SK-N-SH (cell line): ENCODE data around the gene PCDHGA12. TPM values are rescaled to one million over a fixed set of nuclear protein-coding genes. Genes with fewer than 3 reads are reported as not detected.
A peak's percentile ranks its signal among the peaks of the same experiment; 100 is the strongest.

Experiments
- CTCF ChIA-PET: fragments of 300-600, 350-600 bp; formaldehyde crosslinking; extraction: SDS; loops from one replicate; lab custom pipeline; 2021; lab: Yijun Ruan, JAX
- POLR2A ChIA-PET: fragments of 350-600 bp; sonication (Branson Sonifier 250); formaldehyde crosslinking; extraction: SDS; loops from one replicate; lab custom pipeline; 2020; ENCODE audit warnings: antibody characterized with exemption, inconsistent platforms; lab: Yijun Ruan, JAX
- DNase-seq: peaks from one replicate; pipeline ENCODE4 v3.0.0; 2012
- H2AFZ ChIP-seq: fragments of 200-600 bp; sonication (generic); 2 replicates; pipeline ENCODE4 v1.8.1; 2016; ENCODE audit warnings: antibody characterized with exemption, mild to moderate bottlenecking, low read depth
- H3F3A ChIP-seq: fragments of 200-600 bp; sonication (generic); replicated peaks from 2 replicates; pipeline ENCODE3; 2016; ENCODE audit warnings: antibody characterized with exemption, mild to moderate bottlenecking; ENCODE audit not compliant: insufficient read depth
- H3K27ac ChIP-seq, 2 experiments: fragments of 200-500 bp in 1 of 2; fragments of 200-600 bp in 1 of 2; sonication (Bioruptor generic) in 1 of 2; sonication (generic), shearing (Covaris generic) in 1 of 2; 2 replicates each; pipeline versions ENCODE4 v1.5.1 to v1.6.1; 2014 to 2016; ENCODE audit warnings: low read depth in 2 of 2, inconsistent platforms in 1 of 2, low read length in 1 of 2, mild to moderate bottlenecking in 1 of 2, mixed read lengths in 1 of 2
- H3K27me3 ChIP-seq: fragments of 200-600 bp; sonication (generic), shearing (Covaris generic); 2 replicates; pipeline ENCODE4 v1.6.1; 2016; ENCODE audit warnings: mixed run types; ENCODE audit not compliant: insufficient read depth
- H3K36me3 ChIP-seq, 2 experiments: fragments of 200-500 bp in 1 of 2; fragments of 200-600 bp in 1 of 2; sonication (Bioruptor generic) in 1 of 2; sonication (generic) in 1 of 2; replicated peaks in 1 of 2; 2 replicates each; pipeline versions ENCODE3 to v1.5.1; 2014 to 2016; ENCODE audit warnings: low read length in 1 of 2, mild to moderate bottlenecking in 1 of 2; ENCODE audit not compliant: insufficient read depth in 2 of 2, control insufficient read depth in 1 of 2
- H3K4me1 ChIP-seq, 2 experiments: fragments of 200-500 bp in 1 of 2; fragments of 200-600 bp in 1 of 2; sonication (Bioruptor generic) in 1 of 2; sonication (generic), shearing (Covaris generic) in 1 of 2; 2 replicates each; pipeline versions ENCODE4 v1.5.1 to v1.6.1; 2014 to 2016; ENCODE audit warnings: low read depth in 1 of 2, low read length in 1 of 2, mixed run types in 1 of 2; ENCODE audit not compliant: insufficient read depth in 2 of 2, control insufficient read depth in 1 of 2
- H3K4me2 ChIP-seq: fragments of 200-600 bp; sonication (generic), shearing (Covaris generic); 2 replicates; pipeline ENCODE4 v1.6.1; 2017; ENCODE audit warnings: mixed run types
- H3K4me3 ChIP-seq, 2 experiments: fragments of 200-500 bp in 1 of 2; fragments of 200-600 bp in 1 of 2; sonication (Bioruptor generic) in 1 of 2; sonication (generic), shearing (Covaris generic) in 1 of 2; 2 replicates each; pipeline versions ENCODE4 v1.5.1 to v1.8.1; 2014 to 2016; ENCODE audit warnings: low read depth in 2 of 2, inconsistent platforms in 1 of 2, low read length in 1 of 2, mild to moderate bottlenecking in 1 of 2, mixed read lengths in 1 of 2, moderate library complexity in 1 of 2
- H3K79me2 ChIP-seq: fragments of 200-600 bp; sonication (generic); 2 replicates; pipeline ENCODE4 v1.8.1; 2017; ENCODE audit warnings: mild to moderate bottlenecking; ENCODE audit not compliant: insufficient read depth
- H3K9ac ChIP-seq: fragments of 200-600 bp; sonication (generic); 2 replicates; pipeline ENCODE4 v1.6.1; 2017; ENCODE audit warnings: mixed run types
- H3K9me2 ChIP-seq: fragments of 200-600 bp; sonication (generic); 2 replicates; pipeline ENCODE4 v1.6.1; 2017; ENCODE audit warnings: mixed run types
- H3K9me3 ChIP-seq: fragments of 200-600 bp; sonication (generic); 2 replicates; pipeline ENCODE4 v1.6.1; 2017; ENCODE audit warnings: mixed run types, mild to moderate bottlenecking, moderate library complexity
- H4K20me1 ChIP-seq: fragments of 200-600 bp; sonication (generic); 2 replicates; pipeline ENCODE4 v1.6.1; 2017; ENCODE audit warnings: mild to moderate bottlenecking, mixed run types; ENCODE audit not compliant: insufficient read depth
- CHD2 ChIP-seq: fragments of 150-350 bp; IDR thresholded peaks from 2 replicates; pipeline ENCODE4 v1.6.1; 2018; ENCODE audit warnings: low read length; ENCODE audit not compliant: partially characterized antibody
- EP300 ChIP-seq, 2 experiments: IDR thresholded peaks; 2 replicates each; pipeline versions ENCODE4 v1.4.0 to v1.6.1; 2012; ENCODE audit warnings: borderline replicate concordance in 1 of 2, low read depth in 1 of 2, low read length in 1 of 2
- EZH2phosphoT487 ChIP-seq: fragments of 200-600 bp; sonication (generic); IDR thresholded peaks from 2 replicates; pipeline ENCODE4 v1.6.1; 2017; ENCODE audit warnings: low read depth, mixed run types, mild to moderate bottlenecking, antibody characterized with exemption, moderate library complexity, borderline replicate concordance
- FOXJ3 ChIP-seq: sonication (generic); formaldehyde crosslinking; IDR thresholded peaks from 2 replicates; pipeline ENCODE4 v1.5.1; 2020; ENCODE audit warnings: mild to moderate bottlenecking, missing genetic modification reagents
- FOXM1 ChIP-seq: IDR thresholded peaks from 2 replicates; pipeline ENCODE4 v1.4.0; 2012; ENCODE audit warnings: low read depth, mild to moderate bottlenecking
- GATA2 ChIP-seq: sonication (generic); formaldehyde crosslinking; IDR thresholded peaks from 2 replicates; pipeline ENCODE4 v1.5.0; 2020; ENCODE audit warnings: mild to moderate bottlenecking, missing genetic modification reagents
- JUND ChIP-seq: IDR thresholded peaks from 2 replicates; pipeline ENCODE4 v1.4.0; 2012
- MEF2A ChIP-seq: IDR thresholded peaks from 2 replicates; pipeline ENCODE4 v1.4.0; 2012; ENCODE audit warnings: low read depth, borderline replicate concordance
- MXI1 ChIP-seq: IDR thresholded peaks from 2 replicates; pipeline ENCODE4 v1.6.1; 2012; ENCODE audit warnings: mild to moderate bottlenecking, low read depth, low read length, improper control_type of control experiment
- RXRA ChIP-seq: IDR thresholded peaks from 2 replicates; pipeline ENCODE4 v1.4.0; 2012; ENCODE audit warnings: low read depth, mild to moderate bottlenecking, borderline replicate concordance
- SIN3A ChIP-seq: IDR thresholded peaks from 2 replicates; pipeline ENCODE4 v1.6.1; 2012; ENCODE audit warnings: low read depth, mild to moderate bottlenecking, low read length, moderate library complexity, borderline replicate concordance
- SMC3 ChIP-seq: IDR thresholded peaks from 2 replicates; pipeline ENCODE4 v1.6.1; 2012; ENCODE audit warnings: low read depth, low read length, improper control_type of control experiment
- TAF1 ChIP-seq: IDR thresholded peaks from 2 replicates; pipeline ENCODE4 v1.6.1; 2012; ENCODE audit warnings: low read depth, mild to moderate bottlenecking, low read length, moderate library complexity, borderline replicate concordance
- TCF12 ChIP-seq: IDR thresholded peaks from 2 replicates; pipeline ENCODE4 v1.4.0; 2012
- TEAD4 ChIP-seq: IDR thresholded peaks from 2 replicates; pipeline ENCODE4 v1.4.0; 2012; ENCODE audit warnings: mild to moderate bottlenecking, borderline replicate concordance; ENCODE audit not compliant: insufficient read depth
- USF1 ChIP-seq: IDR thresholded peaks from 2 replicates; pipeline ENCODE4 v1.4.0; 2012; ENCODE audit warnings: low read depth, borderline replicate concordance
- WGBS: methylation state at CpG from one replicate; pipeline ENCODE4 v1.1.6; 2017; ENCODE audit warnings: low lambda C conversion rate; 5-methylcytosine and 5-hydroxymethylcytosine counted together
- polyA plus RNA-seq, 3 experiments: library from polyadenylated mRNA; depleted of rRNA; stranded (reverse); fragments of >200 nt; gene quantifications; 2 replicates each; pipeline ENCODE4 v1.2.3, GENCODE V29; 2012
- TF ChIP-seq, protein P1 (sequence below): IDR thresholded peaks from 2 replicates; pipeline ENCODE4 v1.4.0; 2012; ENCODE audit warnings: low read depth, borderline replicate concordance

PCDHGA12 gene
- polyA plus RNA-seq, 1 of the 3 experiments (the other 2 are of a cell fraction): 0.03 TPM

DNA sequence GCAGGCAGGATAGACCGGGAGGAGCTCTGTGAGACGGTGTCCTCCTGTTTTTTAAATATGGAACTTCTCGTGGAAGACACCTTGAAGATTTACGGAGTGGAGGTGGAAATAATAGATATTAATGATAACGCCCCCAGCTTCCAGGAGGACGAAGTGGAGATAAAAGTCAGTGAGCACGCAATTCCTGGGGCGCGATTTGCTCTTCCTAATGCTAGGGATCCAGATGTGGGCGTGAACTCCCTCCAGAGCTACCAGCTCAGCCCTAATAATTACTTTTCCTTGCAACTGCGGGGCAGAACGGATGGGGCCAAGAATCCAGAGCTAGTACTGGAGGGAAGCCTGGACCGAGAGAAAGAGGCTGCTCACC, 8.8 kb upstream of the PCDHGA12 start:
- Histone ChIP-seq H2AFZ (no peak overlapping the region), H3K27me3 (no peaks in the 10 kb centered on the region), H4K20me1 (no peaks in the 10 kb centered on the region), H3K79me2 (peaks cover 23% of the 10 kb centered on the region), H3K9me2 (no peaks in the 10 kb centered on the region), H3K4me3 (peak overlapping the region in 1 of 2 experiments; percentile 17; a peak in 1 of 4 replicates), H3K27ac (no peak overlapping the region), H3K9me3 (peaks cover 23% of the 10 kb centered on the region), H3F3A (peaks cover 4% of the 10 kb centered on the region), H3K4me2 (no peak overlapping the region), H3K9ac (no peak overlapping the region), H3K4me1 (no peaks in the 10 kb centered on the region; a peak in 1 of 4 replicates), H3K36me3 (peaks cover 3 to 60% of the 10 kb centered on the region in 2 experiments)
- no peak for DNase-seq
- TF ChIP-seq RXRA: no peak
- TF ChIP-seq MXI1: no peak
- TF ChIP-seq SMC3: no peak
- no peak for TF ChIP-seq FOXJ3 (CRISPR knock-in tag)
- TF ChIP-seq USF1: no peak
- no peak for TF ChIP-seq SIN3A
- no peak for TF ChIP-seq FOXM1
- TF ChIP-seq CHD2: no peak
- no peak for TF ChIP-seq EP300 (IDR thresholded peaks at IDR 0.05; ENCODE audit: borderline replicate concordance in 1 of 2, low read depth in 1 of 2, low read length in 1 of 2)
- no peak for TF ChIP-seq GATA2
- TF ChIP-seq EZH2phosphoT487: no peak
- 86% methylated on average over 13 of the region's 13 CpGs for WGBS
- ChIA-PET POLR2A (no interaction called here), CTCF (interaction anchor here (0.9 to 2.7 kb wide), 5 partner anchors 102 to 198 kb away, joined by 3 to 10 read pairs (median 7); partner anchors contain the start of gene PCDHB14)

DNA sequence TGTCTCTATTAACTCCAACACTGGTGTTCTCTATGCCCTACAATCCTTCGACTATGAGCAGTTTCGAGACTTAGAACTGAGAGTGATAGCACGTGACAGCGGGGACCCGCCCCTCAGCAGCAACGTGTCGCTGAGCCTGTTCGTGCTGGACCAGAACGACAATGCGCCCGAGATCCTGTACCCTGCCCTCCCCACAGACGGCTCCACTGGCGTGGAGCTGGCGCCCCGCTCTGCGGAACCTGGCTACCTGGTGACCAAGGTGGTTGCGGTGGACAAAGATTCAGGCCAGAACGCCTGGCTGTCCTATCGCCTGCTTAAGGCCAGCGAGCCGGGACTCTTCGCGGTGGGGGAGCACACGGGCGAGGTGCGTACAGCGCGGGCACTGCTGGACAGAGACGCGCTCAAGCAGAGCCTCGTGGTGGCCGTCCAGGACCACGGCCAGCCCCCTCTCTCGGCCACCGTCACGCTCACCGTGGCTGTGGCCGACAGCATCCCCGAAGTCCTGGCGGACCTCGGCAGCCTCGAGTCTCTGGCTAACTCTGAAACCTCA, 7.5 kb upstream of the PCDHGA12 start:
- Histone ChIP-seq H3K4me2 (no peak overlapping the region), H3K9ac (no peak overlapping the region), H3K4me3 (no peak overlapping the region; a peak in 1 of 4 replicates), H4K20me1 (no peaks in the 10 kb centered on the region), H3K79me2 (peaks cover 23% of the 10 kb centered on the region), H3K27me3 (no peaks in the 10 kb centered on the region), H2AFZ (no peak overlapping the region), H3K4me1 (no peaks in the 10 kb centered on the region; a peak in 1 of 4 replicates), H3K9me3 (peaks cover 23% of the 10 kb centered on the region), H3K36me3 (peaks cover 3 to 71% of the 10 kb centered on the region in 2 experiments), H3K27ac (no peak overlapping the region), H3F3A (no peaks in the 10 kb centered on the region), H3K9me2 (no peaks in the 10 kb centered on the region)
- POLR2A ChIA-PET: no interaction called here
- TF ChIP-seq CHD2 (no peak), TCF12 (no peak), TAF1 (no peak), EP300 (IDR thresholded peaks at IDR 0.05; ENCODE audit: borderline replicate concordance in 1 of 2, low read depth in 1 of 2, low read length in 1 of 2) (no peak), GATA2 (no peak), JUND (no peak), RXRA (no peak), FOXM1 (no peak), MXI1 (no peak), MEF2A (no peak), TEAD4 (no peak)
- TF ChIP-seq, protein P1, sequence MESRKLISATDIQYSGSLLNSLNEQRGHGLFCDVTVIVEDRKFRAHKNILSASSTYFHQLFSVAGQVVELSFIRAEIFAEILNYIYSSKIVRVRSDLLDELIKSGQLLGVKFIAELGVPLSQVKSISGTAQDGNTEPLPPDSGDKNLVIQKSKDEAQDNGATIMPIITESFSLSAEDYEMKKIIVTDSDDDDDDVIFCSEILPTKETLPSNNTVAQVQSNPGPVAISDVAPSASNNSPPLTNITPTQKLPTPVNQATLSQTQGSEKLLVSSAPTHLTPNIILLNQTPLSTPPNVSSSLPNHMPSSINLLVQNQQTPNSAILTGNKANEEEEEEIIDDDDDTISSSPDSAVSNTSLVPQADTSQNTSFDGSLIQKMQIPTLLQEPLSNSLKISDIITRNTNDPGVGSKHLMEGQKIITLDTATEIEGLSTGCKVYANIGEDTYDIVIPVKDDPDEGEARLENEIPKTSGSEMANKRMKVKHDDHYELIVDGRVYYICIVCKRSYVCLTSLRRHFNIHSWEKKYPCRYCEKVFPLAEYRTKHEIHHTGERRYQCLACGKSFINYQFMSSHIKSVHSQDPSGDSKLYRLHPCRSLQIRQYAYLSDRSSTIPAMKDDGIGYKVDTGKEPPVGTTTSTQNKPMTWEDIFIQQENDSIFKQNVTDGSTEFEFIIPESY: no peak
- WGBS: 93% methylated on average over 27 of the region's 42 CpGs
- DNase-seq: no peak
- CTCF ChIA-PET: interaction anchor here (2.7 kb wide), 1 partner anchor 102 kb away, joined by 7 read pairs; no protein-coding TSS in a partner anchor
